A673 (cell line): Measurements from ENCODE around the gene MAN2B2. TPM values are rescaled to one million over a fixed set of nuclear protein-coding genes. Genes with fewer than 3 reads are reported as not detected.

Experiments used
- BruUV-seq: library from RNA; stranded (reverse); fragments of 400-500 nt; replicated peaks from 2 replicates; lab custom pipeline; 2021; lab: Mats Ljungman, UMichigan
- CTCF ChIA-PET: fragments of 300-600 bp; sonication (Branson Sonifier 250); formaldehyde crosslinking; loops from one replicate; lab custom pipeline; 2022; ENCODE audit warnings: antibody characterized with exemption; lab: Charles Lee
- POLR2A ChIA-PET: fragments of 300-600 bp; sonication (Branson Sonifier 250); formaldehyde crosslinking; loops from one replicate; lab custom pipeline; 2022; ENCODE audit warnings: antibody characterized with exemption; ENCODE audit not compliant: low non-redundant PET; lab: Charles Lee
- DNase-seq: peaks from one replicate; pipeline ENCODE4 v3.0.0-alpha.2; 2015; ENCODE audit warnings: low spot score
- H3K27ac ChIP-seq: fragments of 200-600 bp; sonication (generic); 2 replicates; pipeline ENCODE4 v1.5.1; 2016; ENCODE audit warnings: mixed run types, low read depth, mild to moderate bottlenecking, mixed read lengths, antibody characterized with exemption, low read length; ENCODE audit not compliant: poor library complexity, severe bottlenecking
- H3K27me3 ChIP-seq: fragments of 200-600 bp; sonication (generic); replicated peaks from 2 replicates; pipeline ENCODE4 v1.6.1; 2017; ENCODE audit warnings: mixed run types, low read depth, mild to moderate bottlenecking, mixed read lengths, antibody characterized with exemption, low read length; ENCODE audit not compliant: insufficient read depth, poor library complexity
- H3K36me3 ChIP-seq: fragments of 200-600 bp; sonication (generic); 2 replicates; pipeline ENCODE4 v1.6.1; 2016; ENCODE audit warnings: mixed run types, mild to moderate bottlenecking, mixed read lengths, antibody characterized with exemption, low read length; ENCODE audit not compliant: insufficient read depth, poor library complexity, severe bottlenecking
- H3K4me1 ChIP-seq: fragments of 200-600 bp; sonication (generic); 2 replicates; pipeline ENCODE4 v1.6.1; 2017; ENCODE audit warnings: mixed run types, mild to moderate bottlenecking, mixed read lengths, antibody characterized with exemption, low read length; ENCODE audit not compliant: insufficient read depth, poor library complexity, severe bottlenecking
- H3K4me3 ChIP-seq: fragments of 200-600 bp; sonication (generic); 2 replicates; pipeline ENCODE4 v1.5.1; 2016; ENCODE audit warnings: low read depth, mixed run types, mild to moderate bottlenecking, mixed read lengths, low read length; ENCODE audit not compliant: poor library complexity, severe bottlenecking
- H3K9me3 ChIP-seq: fragments of 200-600 bp; sonication (generic); 2 replicates; pipeline ENCODE4 v1.6.1; 2016; ENCODE audit warnings: mixed run types, low read depth, mild to moderate bottlenecking, mixed read lengths, antibody characterized with exemption, low read length; ENCODE audit not compliant: poor library complexity, severe bottlenecking
- CTCF ChIP-seq: fragments of 300-800, 200-600 bp; sonication (generic); conservative IDR thresholded peaks from 2 replicates; pipeline ENCODE4 v1.5.1; 2017; ENCODE audit warnings: low read depth, mild to moderate bottlenecking, antibody characterized with exemption, low read length, moderate library complexity, mixed read lengths
- EZH2 ChIP-seq: fragments of 200-600 bp; sonication (generic); IDR thresholded peaks from 2 replicates; pipeline ENCODE4 v1.6.1; 2017; ENCODE audit warnings: borderline replicate concordance, low read depth, mild to moderate bottlenecking, mixed read lengths, antibody characterized with exemption, low read length; ENCODE audit not compliant: poor library complexity, severe bottlenecking
- intact Hi-C: fragments of 100-400 bp; cut with micrococcal nuclease; formaldehyde crosslinking; loops from one replicate; pipeline ENCODE4 v1.10.0; 2022; ENCODE audit not compliant: unreplicated experiment
- total RNA-seq: library from RNA; stranded (reverse); gene quantifications from 2 replicates; pipeline ENCODE4 v1.2.3, GENCODE V29; 2021

Gene MAN2B2
- total RNA-seq, 1 experiment from 2014 or later: 14.9 TPM

- peak overlapping the region; percentile 82 for H3K4me3 ChIP-seq
- ChIA-PET POLR2A (no interaction called here), CTCF (no interaction called here)
- peak overlapping the region; percentile 78 for H3K27ac ChIP-seq
- H3K27me3 ChIP-seq: no peaks in the 10 kb centered on the region
- intact Hi-C loops: no loop called here
- H3K4me1 ChIP-seq: no peaks in the 10 kb centered on the region
- no peaks in the 10 kb centered on the region for H3K9me3 ChIP-seq
- BruUV-seq: TSS peak; percentile 37
- peaks cover 7% of the 10 kb centered on the region for H3K36me3 ChIP-seq
- TF ChIP-seq CTCF: no peak
- DNase-seq: no peak
Observed at GRCh38 chr4:6575503-6576240, 683 bp downstream of the MAN2B2 start.

GRCh38 chr4:6576512-6576911, 1.5 kb downstream of the MAN2B2 start:
- Histone ChIP-seq H3K36me3 (peaks cover 7% of the 10 kb centered on the region), H3K4me3 (no peak overlapping the region), H3K9me3 (no peaks in the 10 kb centered on the region), H3K27me3 (no peaks in the 10 kb centered on the region), H3K4me1 (no peaks in the 10 kb centered on the region), H3K27ac (no peak overlapping the region)
- CTCF ChIA-PET: no interaction called here
- no peak for TF ChIP-seq CTCF
- TF ChIP-seq EZH2: no peak
- no peak for DNase-seq
- intact Hi-C loops: no loop called here
- POLR2A ChIA-PET: no interaction called here
- no TSS peak for BruUV-seq

- H3K27me3 ChIP-seq: no peaks in the 10 kb centered on the region
- no peaks in the 10 kb centered on the region for H3K4me1 ChIP-seq
- peaks cover 7% of the 10 kb centered on the region for H3K36me3 ChIP-seq
- no peaks in the 10 kb centered on the region for H3K9me3 ChIP-seq
- intact Hi-C loops: no loop called here
- ChIA-PET CTCF (no interaction called here), POLR2A (no interaction called here)
- no peak overlapping the region for H3K27ac ChIP-seq
- TF ChIP-seq CTCF: no peak
- TF ChIP-seq EZH2: no peak
- H3K4me3 ChIP-seq: no peak overlapping the region
- BruUV-seq: no TSS peak
- no peak for DNase-seq
Observed at GRCh38 chr4:6576932-6577331, 1.9 kb downstream of the MAN2B2 start.
